Loucy (cell line): Measurements from ENCODE around the gene SLC9A8.
"Not testable (repeated sequence)": the region's sequence is repeated elsewhere in the genome, so short reads cannot be mapped to it uniquely, and the experiment has no call there.

Experiments
- H2AFZ ChIP-seq: fragments of 200-600 bp; sonication (generic); 2 replicates; pipeline ENCODE4 v1.6.0; 2016; ENCODE audit warnings: antibody characterized with exemption, mild to moderate bottlenecking, low read length, moderate library complexity
- H3F3A ChIP-seq: fragments of 200-600 bp; 2 replicates; pipeline ENCODE4 v1.6.0; 2016; ENCODE audit warnings: antibody characterized with exemption, low read depth, mild to moderate bottlenecking
- H3K27me3 ChIP-seq: fragments of 200-600 bp; sonication (generic); 2 replicates; pipeline ENCODE4 v1.6.1; 2014; ENCODE audit warnings: low read length, mild to moderate bottlenecking; ENCODE audit not compliant: insufficient read depth, poor library complexity, severe bottlenecking
- H3K36me3 ChIP-seq: fragments of 200-600 bp; sonication (generic); 2 replicates; pipeline ENCODE4 v1.6.1; 2016; ENCODE audit warnings: low read length; ENCODE audit not compliant: insufficient read depth
- H3K4me1 ChIP-seq: fragments of 200-600 bp; sonication (generic); 2 replicates; pipeline ENCODE4 v1.5.1; 2014; ENCODE audit warnings: low read length, mild to moderate bottlenecking; ENCODE audit not compliant: insufficient read depth, poor library complexity, severe bottlenecking
- H3K4me2 ChIP-seq: fragments of 200-600 bp; sonication (generic); 2 replicates; pipeline ENCODE4 v1.6.0; 2014; ENCODE audit warnings: antibody characterized with exemption, low read length, low read depth, mild to moderate bottlenecking; ENCODE audit not compliant: poor library complexity, severe bottlenecking
- H3K4me3 ChIP-seq: fragments of 200-600 bp; sonication (generic); 2 replicates; pipeline ENCODE4 v1.5.1; 2014; ENCODE audit warnings: low read length, mild to moderate bottlenecking, mixed read lengths; ENCODE audit not compliant: poor library complexity, severe bottlenecking
- H3K79me2 ChIP-seq: fragments of 200-600 bp; sonication (generic); 2 replicates; pipeline ENCODE4 v1.6.1; 2014; ENCODE audit warnings: low read length; ENCODE audit not compliant: insufficient read depth
- H3K9ac ChIP-seq: fragments of 200-600 bp; sonication (generic); 2 replicates; pipeline ENCODE4 v1.6.0; 2014; ENCODE audit warnings: mild to moderate bottlenecking, low read depth, low read length, moderate library complexity; ENCODE audit not compliant: poor library complexity, severe bottlenecking
- H3K9me2 ChIP-seq: fragments of 200-600 bp; sonication (generic); replicated peaks from 2 replicates; pipeline ENCODE4 v1.6.1; 2016; ENCODE audit warnings: low read depth, low read length, mixed read lengths
- H3K9me3 ChIP-seq: fragments of 200-600 bp; sonication (generic); 2 replicates; pipeline ENCODE4 v1.6.1; 2014; ENCODE audit warnings: mild to moderate bottlenecking, antibody characterized with exemption, low read length, low read depth; ENCODE audit not compliant: insufficient read depth
- H4K20me1 ChIP-seq: fragments of 200-600 bp; sonication (generic); 2 replicates; pipeline ENCODE4 v1.6.0; 2014; ENCODE audit warnings: antibody characterized with exemption, low read length, mild to moderate bottlenecking; ENCODE audit not compliant: insufficient read depth, poor library complexity, severe bottlenecking
- CTCF ChIP-seq: fragments of 200-600 bp; sonication (generic); conservative IDR thresholded peaks from 2 replicates; pipeline ENCODE4 v1.5.1; 2014; ENCODE audit warnings: mild to moderate bottlenecking, antibody characterized with exemption, low read length
- EZH2phosphoT487 ChIP-seq: fragments of 200-600 bp; IDR thresholded peaks from 2 replicates; pipeline ENCODE4 v1.6.1; 2018; ENCODE audit warnings: antibody characterized with exemption, mild to moderate bottlenecking, moderate library complexity, borderline replicate concordance

Gene SLC9A8

GRCh38 chr20:49775229-49775693 is 37.4 kb upstream of the SLC9A8 start:
- H3K9ac ChIP-seq = no peak overlapping the region
- no peak for TF ChIP-seq CTCF
- no peak for TF ChIP-seq EZH2phosphoT487

GRCh38 chr20:49779972-49780371 is 32.7 kb upstream of the SLC9A8 start:
- no peaks in the 10 kb centered on the region for H3K36me3 ChIP-seq
- no peak overlapping the region for H3K4me3 ChIP-seq
- no peaks in the 10 kb centered on the region for H4K20me1 ChIP-seq
- no peaks in the 10 kb centered on the region for H3K9me2 ChIP-seq
- no peak overlapping the region for H2AFZ ChIP-seq
- TF ChIP-seq CTCF (no peak), EZH2phosphoT487 (no peak)
- H3K9ac ChIP-seq = no peak overlapping the region
- H3K4me1 ChIP-seq = no peaks in the 10 kb centered on the region
- no peaks in the 10 kb centered on the region for H3K9me3 ChIP-seq
- H3K27me3 ChIP-seq = no peaks in the 10 kb centered on the region
- no peaks in the 10 kb centered on the region for H3F3A ChIP-seq
- no peak overlapping the region for H3K4me2 ChIP-seq
- H3K79me2 ChIP-seq = no peaks in the 10 kb centered on the region

More at GRCh38 chr20:49775229-49775693, 37.4 kb upstream of the SLC9A8 start:
- H2AFZ ChIP-seq = no peak overlapping the region
- no peak overlapping the region for H3K4me2 ChIP-seq
- no peaks in the 10 kb centered on the region for H3K9me3 ChIP-seq
- no peaks in the 10 kb centered on the region for H3K79me2 ChIP-seq
- no peak overlapping the region for H3K4me3 ChIP-seq
- no peaks in the 10 kb centered on the region for H3F3A ChIP-seq
- H4K20me1 ChIP-seq = no peaks in the 10 kb centered on the region
- no peaks in the 10 kb centered on the region for H3K36me3 ChIP-seq
- no peaks in the 10 kb centered on the region for H3K4me1 ChIP-seq
- H3K27me3 ChIP-seq = peaks cover 4% of the 10 kb centered on the region
- H3K9me2 ChIP-seq = no peaks in the 10 kb centered on the region

- no peaks in the 10 kb centered on the region for H3K36me3 ChIP-seq
- H3F3A ChIP-seq = no peaks in the 10 kb centered on the region
- no peaks in the 10 kb centered on the region for H3K4me1 ChIP-seq
- H2AFZ ChIP-seq = no peak overlapping the region
- no peak overlapping the region for H3K4me3 ChIP-seq
- no peaks in the 10 kb centered on the region for H3K9me2 ChIP-seq
- no peaks in the 10 kb centered on the region for H3K27me3 ChIP-seq
- no peak overlapping the region for H3K4me2 ChIP-seq
- H3K79me2 ChIP-seq = no peaks in the 10 kb centered on the region
- no peak overlapping the region for H3K9ac ChIP-seq
- H4K20me1 ChIP-seq = no peaks in the 10 kb centered on the region
- TF ChIP-seq EZH2phosphoT487 (no peak), CTCF (no peak)
- H3K9me3 ChIP-seq = no peaks in the 10 kb centered on the region
Observed at GRCh38 chr20:49781676-49782075, 31.0 kb upstream of the SLC9A8 start.

- not testable (repeated sequence) for H3K9ac ChIP-seq, H3F3A ChIP-seq, H3K4me2 ChIP-seq, H3K36me3 ChIP-seq, H2AFZ ChIP-seq, H3K79me2 ChIP-seq, H3K27me3 ChIP-seq, H3K4me1 ChIP-seq, H3K9me3 ChIP-seq, H3K4me3 ChIP-seq, H4K20me1 ChIP-seq, H3K9me2 ChIP-seq
Observed at GRCh38 chr20:49782439-49782838, 30.2 kb upstream of the SLC9A8 start.

GRCh38 chr20:49783021-49783995 is 29.3 kb upstream of the SLC9A8 start:
- not testable (repeated sequence) for H3K9me3 ChIP-seq, H3K4me3 ChIP-seq, H3F3A ChIP-seq, H4K20me1 ChIP-seq, H3K4me1 ChIP-seq, H3K4me2 ChIP-seq, H3K36me3 ChIP-seq, H3K9me2 ChIP-seq, H3K27me3 ChIP-seq, H3K9ac ChIP-seq, H2AFZ ChIP-seq, H3K79me2 ChIP-seq
